GM19372 (cell line): ENCODE results near the gene AP2S1.
"Not testable (repeated sequence)": the region's sequence is repeated elsewhere in the genome, so short reads cannot be mapped to it uniquely, and the experiment has no call there.

Source experiments
- ATAC-seq: cut with Tn5 transposase; IDR thresholded peaks from one replicate; pipeline ENCODE4 v1.9.1; 2021; ENCODE audit warnings: mild to moderate bottlenecking, low read depth, moderate library complexity; ENCODE audit not compliant: unreplicated experiment

AP2S1 gene

GRCh38 chr19:46868025-46868802, 17.6 kb upstream of the AP2S1 start:
- ATAC-seq = no peak

GRCh38 chr19:46867170-46867569, 16.5 kb upstream of the AP2S1 start:
- no peak for ATAC-seq

DNA sequence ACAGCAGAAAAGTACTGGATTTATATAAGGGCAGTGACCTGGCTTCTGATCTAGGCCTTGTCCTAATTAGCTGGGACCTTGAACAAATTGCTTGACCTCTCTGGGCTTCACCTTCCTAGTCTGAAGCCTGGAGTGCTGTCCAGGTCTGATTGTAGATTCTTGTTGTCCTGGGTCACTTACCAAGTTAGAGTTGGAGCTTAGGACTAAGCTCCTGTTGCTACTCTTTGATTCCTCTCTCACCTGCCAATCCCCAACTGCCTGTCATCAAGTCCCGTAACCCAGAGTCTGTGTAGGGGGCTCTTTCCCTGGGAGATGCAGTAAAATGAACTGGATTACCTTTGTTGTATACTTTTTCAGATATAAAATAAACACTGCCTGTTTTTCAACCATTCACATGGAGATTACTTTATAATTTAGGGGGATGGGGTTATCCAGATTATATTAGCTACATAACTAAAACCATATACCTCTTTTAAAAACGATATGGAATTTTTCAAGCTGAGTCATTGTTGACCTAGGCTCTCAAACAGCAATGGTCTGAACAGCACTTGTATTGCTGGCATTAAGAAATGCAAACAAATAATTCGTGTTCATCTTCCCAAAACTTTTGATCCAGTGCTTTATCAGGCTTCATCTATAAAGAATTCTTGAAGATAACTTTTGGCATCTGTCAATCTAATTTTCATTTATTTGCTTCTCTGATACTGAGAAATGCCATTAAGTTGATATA, 15.9 kb upstream of the AP2S1 start:
- no peak for ATAC-seq

GRCh38 chr19:46863818-46864629, 13.4 kb upstream of the AP2S1 start:
- no peak for ATAC-seq

GRCh38 chr19:46862974-46863632, 12.5 kb upstream of the AP2S1 start:
- no peak for ATAC-seq

DNA sequence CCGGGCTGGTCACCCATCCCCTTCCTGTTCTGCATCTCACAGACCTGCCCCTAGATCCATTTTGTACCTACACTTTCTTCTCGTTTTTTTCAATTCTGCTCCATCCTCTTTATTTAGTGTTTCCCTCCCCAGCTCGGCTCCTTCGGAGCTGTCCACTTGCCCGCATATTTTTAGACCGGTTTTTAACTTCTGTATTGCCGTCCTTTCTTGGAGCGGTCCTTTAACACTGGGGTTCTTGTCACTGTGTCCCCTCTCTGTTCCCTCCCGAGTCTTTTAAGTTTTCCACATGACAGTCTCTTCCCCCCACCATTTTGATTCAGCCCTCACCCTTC, 11.8 kb upstream of the AP2S1 start:
- ATAC-seq = no peak

DNA sequence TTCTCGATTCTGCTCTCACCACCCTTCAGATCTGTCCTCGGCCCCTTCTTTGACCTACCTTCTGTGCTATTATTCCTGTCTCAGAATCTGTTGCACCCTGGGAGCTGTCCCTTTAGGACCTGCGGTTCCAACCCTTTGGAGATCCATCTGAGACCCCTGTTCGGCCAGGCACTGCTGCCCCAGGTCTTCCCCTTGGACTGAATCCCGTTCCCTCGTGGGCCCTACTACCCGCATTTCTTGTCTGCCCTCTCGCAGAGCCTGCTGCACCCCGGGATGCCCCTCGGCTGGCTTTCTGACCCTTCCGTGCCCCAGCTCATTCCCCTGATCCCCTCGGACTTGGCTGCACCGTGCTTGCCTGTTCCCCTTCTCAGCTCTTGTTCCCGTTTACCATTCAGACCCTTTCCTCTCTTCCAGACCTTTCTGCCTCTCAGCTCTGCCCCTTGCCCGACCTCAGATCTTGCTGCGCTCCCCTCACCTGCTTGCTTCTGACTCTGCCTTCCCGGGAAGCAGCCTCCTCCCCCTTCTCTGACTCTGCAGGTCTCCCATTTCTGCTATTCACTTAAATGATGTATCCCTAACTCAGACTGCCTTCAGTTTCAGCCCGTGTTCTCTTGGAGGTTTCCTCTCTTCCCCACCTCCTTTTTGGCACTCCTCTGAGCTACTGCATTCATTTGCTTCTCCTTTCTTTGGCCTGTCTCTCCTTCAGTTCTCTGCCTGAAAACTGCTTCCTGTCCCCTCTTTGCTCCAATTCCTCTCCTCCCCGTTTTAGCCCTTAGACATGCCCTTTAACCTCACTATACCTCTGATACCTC, 11.3 kb upstream of the AP2S1 start:
- no peak for ATAC-seq

- peak; percentile 5 for ATAC-seq
Observed at GRCh38 chr19:46860846-46861690, 10.4 kb upstream of the AP2S1 start, which contains the start of gene ARHGAP35. Gene ARHGAP35, plus strand, starts transcription at chr19:46860997. Its CDS starts 57,679 bp downstream, at chr19:46918676.

DNA sequence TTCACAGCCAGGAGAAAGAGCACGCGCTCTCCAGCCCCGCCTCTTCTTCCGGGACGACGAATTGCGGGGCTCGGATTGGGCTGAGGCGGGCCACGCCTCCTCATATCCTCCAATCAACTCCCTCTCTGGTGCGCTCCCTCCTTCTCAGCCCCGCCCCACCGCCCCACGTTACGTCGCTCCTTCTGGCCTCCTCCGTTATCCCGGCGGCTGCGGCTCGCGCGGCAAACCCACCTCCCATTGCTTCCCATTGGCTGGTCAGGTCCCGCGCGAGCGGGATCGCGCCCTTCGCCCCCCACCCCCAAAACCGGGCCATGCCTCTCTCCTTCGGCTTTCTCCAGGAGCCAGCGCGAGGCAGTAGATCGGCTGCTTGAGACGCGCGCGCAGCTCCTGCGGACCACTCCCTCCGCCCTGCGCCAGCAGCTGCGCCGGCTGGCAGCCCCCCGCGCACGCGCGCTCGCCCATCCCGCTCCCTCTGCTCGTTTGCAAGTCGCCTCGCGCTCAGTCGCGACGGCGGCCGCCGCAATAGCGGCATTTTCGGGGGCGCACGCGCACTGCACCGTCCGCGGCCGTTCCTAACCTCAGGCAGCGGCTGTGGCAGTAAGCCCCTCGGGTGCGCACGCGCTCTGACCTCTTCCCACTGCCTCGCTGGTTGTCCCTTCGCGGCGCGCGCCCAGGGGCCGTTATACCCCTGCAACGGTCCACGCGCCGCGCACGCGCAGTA, 9.6 kb upstream of the AP2S1 start:
- ATAC-seq = peak; percentile 70

DNA sequence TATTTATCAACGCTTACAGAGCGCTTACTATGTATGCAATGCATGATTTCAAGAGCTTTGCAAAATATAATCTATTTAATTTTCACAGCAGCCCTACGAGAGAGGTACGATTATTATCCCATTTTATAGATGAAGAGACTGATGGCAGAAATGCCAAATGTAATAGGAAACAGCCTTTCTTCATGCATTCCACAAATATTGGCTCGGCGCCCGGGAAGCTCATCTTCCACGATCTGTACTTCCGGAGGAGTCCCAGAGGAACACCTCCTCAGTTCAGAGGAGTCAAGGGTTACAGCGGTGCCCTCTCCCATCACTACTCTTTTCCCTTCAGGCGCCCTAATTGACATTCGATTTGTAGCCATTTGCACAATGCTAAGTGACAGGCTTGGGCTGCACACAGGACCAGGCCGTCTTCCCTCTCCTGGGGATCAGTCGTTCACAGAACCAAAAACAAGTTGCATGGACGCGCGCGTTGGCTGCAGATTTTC, 9.0 kb upstream of the AP2S1 start:
- ATAC-seq = no peak

DNA sequence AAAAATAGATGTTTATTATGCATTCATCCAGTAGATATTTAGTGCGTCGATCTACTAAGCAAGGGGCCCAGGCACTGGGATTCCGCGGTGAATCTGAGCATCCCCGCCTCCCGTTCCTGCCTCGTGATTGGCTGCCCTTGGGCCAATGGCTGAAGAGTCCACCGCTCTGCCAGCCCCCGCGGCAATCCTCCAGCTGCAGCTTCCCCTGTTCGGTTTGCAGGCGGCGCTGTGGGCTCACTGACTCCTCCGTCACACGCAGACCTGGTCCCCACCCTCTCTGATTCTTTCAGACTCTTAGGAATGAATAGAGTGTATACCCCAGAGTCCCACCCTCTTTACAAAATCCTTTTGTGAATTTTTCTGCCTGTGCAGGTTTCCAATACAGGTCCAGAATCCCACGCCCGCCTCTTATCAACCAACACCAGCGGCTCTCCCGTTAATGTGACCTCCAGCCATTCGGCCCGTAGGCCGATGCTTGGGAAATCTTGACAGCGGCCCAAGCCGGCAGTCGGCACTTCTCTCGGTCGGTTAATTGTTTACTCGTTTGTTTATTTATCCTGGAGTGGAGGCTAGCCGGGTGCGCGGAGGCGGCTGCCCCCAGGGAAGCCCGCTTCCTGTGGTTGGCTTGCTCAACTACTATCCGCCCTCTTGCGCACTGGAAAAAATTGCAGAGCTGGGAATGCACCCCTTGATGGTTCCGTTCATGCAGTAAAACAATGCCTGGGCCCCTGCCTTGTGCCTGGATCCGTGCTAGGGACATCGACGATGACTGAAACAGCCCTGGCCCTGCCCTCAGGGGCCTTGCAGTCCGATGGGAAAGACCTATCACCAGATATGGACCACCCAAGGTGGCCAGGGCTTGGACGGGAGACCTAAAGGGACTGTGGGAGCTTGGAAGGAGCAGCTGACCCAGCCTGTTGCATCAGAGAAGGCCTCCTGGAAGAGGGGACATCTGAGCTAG, 5.7 kb upstream of the AP2S1 start:
- ATAC-seq = peak; percentile 39

- not testable (repeated sequence) for ATAC-seq
Observed at GRCh38 chr19:46854698-46855097, 4.1 kb upstream of the AP2S1 start.

DNA sequence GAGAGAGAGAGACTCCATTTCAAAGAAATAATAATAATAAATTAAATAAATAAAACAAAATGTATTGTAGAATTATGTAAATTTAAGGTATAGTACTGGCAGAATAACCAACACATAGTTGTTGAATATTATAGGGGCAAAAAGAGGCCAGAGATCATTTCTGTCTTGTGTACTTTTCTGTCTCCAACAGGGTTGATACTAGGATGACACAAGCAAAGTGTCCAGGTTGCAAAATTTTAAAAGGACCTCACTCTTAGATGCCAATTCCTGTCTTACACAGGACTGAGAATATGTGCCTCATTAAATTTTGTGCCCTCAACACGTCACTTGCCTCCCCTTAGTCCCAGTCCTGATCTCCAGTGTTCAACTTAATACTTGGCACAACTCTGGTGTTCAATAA, 2.2 kb upstream of the AP2S1 start:
- ATAC-seq = no peak

DNA sequence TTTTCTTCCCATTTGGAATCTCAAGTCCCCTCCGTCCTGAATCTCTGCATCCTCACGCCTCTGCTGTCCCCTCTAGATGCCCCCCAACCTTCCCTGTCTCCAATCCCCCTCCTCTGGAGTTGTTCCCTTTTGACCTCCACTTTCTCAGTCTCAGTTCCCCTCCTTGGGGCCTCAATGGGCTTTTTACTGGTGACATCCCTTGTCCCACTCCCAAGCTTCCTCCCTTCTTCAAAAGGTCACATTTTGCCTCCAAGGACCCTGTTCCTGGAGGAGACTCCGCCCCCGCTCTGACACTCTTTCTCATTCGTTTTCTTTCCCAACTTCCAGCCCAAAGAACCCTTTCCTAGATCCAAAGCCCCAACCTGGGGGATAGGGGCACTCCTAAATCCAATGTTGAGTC, 1.0 kb downstream of the AP2S1 start:
- no peak for ATAC-seq

DNA sequence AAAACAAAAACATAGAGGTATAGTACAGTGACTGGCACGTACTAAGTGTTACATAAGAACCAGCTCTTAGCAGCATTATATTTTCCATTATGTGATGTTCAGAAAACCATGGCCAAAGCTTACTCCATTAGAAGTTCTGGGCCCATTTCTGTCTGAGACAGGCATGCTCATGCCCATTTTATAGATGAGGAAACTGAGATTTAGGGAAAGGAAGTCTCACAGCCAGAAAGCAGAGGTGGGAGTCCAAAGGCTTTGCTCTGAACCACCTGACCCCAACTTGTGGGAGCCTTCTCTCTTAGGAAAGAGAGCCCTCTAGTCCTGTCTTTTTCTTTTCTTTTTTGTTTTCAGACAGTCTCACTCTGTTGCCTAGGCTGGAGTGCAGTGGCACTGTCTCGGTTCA, 2.3 kb downstream of the AP2S1 start:
- ATAC-seq = no peak

GRCh38 chr19:46847528-46847927, 3.1 kb downstream of the AP2S1 start:
- ATAC-seq = no peak

DNA sequence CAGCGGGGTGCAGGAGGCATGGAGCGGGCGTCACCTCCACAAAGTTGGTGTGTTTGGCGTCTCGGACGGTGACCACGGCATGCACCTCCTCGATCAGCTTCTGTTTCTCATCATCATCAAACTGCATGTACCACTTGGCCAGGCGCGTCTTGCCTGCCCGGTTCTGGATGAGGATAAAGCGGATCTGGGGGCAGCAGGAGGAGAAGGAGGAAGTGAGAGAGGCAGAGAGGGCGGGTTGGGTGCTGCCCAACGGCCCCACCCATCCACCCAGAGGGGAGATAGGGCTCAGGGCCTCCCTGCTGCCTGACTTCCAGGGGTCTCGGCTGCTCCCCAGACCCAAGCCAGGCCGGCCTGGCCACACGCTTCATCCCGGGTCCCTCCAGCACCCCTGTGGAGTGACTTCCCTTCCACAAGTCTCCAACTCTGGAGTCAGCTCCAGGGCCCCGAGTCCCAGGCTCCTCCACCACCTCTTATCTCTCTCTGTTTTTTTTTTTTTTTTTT, 4.6 kb downstream of the AP2S1 start:
- no peak for ATAC-seq
